HEK293T (cell line): Measurements from ENCODE around the gene HOXB13.
A peak's percentile ranks its signal among the peaks of the same experiment; 100 is the strongest.

ENCODE experiments used
- CTCF ChIA-PET: fragments of 350-600 bp; formaldehyde crosslinking; extraction: SDS; loops from one replicate; lab custom pipeline; 2021; ENCODE audit warnings: antibody characterized with exemption, inconsistent platforms; lab: Yijun Ruan, JAX
- POLR2A ChIA-PET: fragments of 350-600 bp; formaldehyde crosslinking; extraction: SDS; loops from one replicate; lab custom pipeline; 2020; ENCODE audit warnings: antibody characterized with exemption, inconsistent platforms; lab: Yijun Ruan, JAX
- DNase-seq: peaks from one replicate; pipeline ENCODE4 v3.0.0; 2012; ENCODE audit warnings: mixed read lengths; ENCODE audit errors: extremely low spot score
- ARNT ChIP-seq: fragments of 450-650 bp; IDR thresholded peaks from 2 replicates; pipeline ENCODE4 v1.6.1; 2017; ENCODE audit warnings: mild to moderate bottlenecking
- BHLHE40 ChIP-seq: fragments of 450-650 bp; IDR thresholded peaks from 2 replicates; pipeline ENCODE4 v1.6.1; 2016; ENCODE audit warnings: mild to moderate bottlenecking, moderate library complexity, borderline replicate concordance
- CTBP1 ChIP-seq: fragments of 450-650 bp; IDR thresholded peaks from 2 replicates; pipeline ENCODE4 v1.6.1; 2016; ENCODE audit warnings: borderline replicate concordance
- ELF4 ChIP-seq: fragments of 450-650 bp; IDR thresholded peaks from 2 replicates; pipeline ENCODE4 v1.6.1; 2017; ENCODE audit warnings: antibody characterized with exemption
- FOXA1 ChIP-seq: fragments of 450-650 bp; IDR thresholded peaks from 2 replicates; pipeline ENCODE4 v1.6.1; 2016; ENCODE audit warnings: mild to moderate bottlenecking
- FOXK2 ChIP-seq: fragments of 450-650 bp; IDR thresholded peaks from 2 replicates; pipeline ENCODE4 v1.6.1; 2016; ENCODE audit warnings: mild to moderate bottlenecking
- FOXM1 ChIP-seq: fragments of 450-650 bp; IDR thresholded peaks from 2 replicates; pipeline ENCODE4 v1.6.1; 2017; ENCODE audit warnings: mild to moderate bottlenecking, borderline replicate concordance
- HDGF ChIP-seq: fragments of 450-650 bp; IDR thresholded peaks from 2 replicates; pipeline ENCODE4 v1.6.1; 2017; ENCODE audit warnings: antibody characterized with exemption, borderline replicate concordance
- L3MBTL2 ChIP-seq: fragments of 450-650 bp; conservative IDR thresholded peaks from 2 replicates; pipeline ENCODE4 v1.6.1; 2016; ENCODE audit warnings: mild to moderate bottlenecking
- LEF1 ChIP-seq: fragments of 450-650 bp; IDR thresholded peaks from 2 replicates; pipeline ENCODE4 v1.6.1; 2017; ENCODE audit warnings: mild to moderate bottlenecking, borderline replicate concordance
- NFRKB ChIP-seq: fragments of 450-650 bp; IDR thresholded peaks from 2 replicates; pipeline ENCODE4 v1.6.1; 2016; ENCODE audit warnings: mild to moderate bottlenecking, moderate library complexity
- PKNOX1 ChIP-seq: fragments of 450-650 bp; IDR thresholded peaks from 2 replicates; pipeline ENCODE4 v1.6.1; 2016
- SP1 ChIP-seq: fragments of 450-650 bp; IDR thresholded peaks from 2 replicates; pipeline ENCODE4 v1.6.1; 2017
- SUZ12 ChIP-seq: fragments of 450-650 bp; IDR thresholded peaks from 2 replicates; pipeline ENCODE4 v1.6.1; 2016; ENCODE audit warnings: mild to moderate bottlenecking
- TARDBP ChIP-seq: fragments of 450-650 bp; IDR thresholded peaks from 2 replicates; pipeline ENCODE4 v1.6.1; 2016
- ZNF384 ChIP-seq: fragments of 450-650 bp; IDR thresholded peaks from 2 replicates; pipeline ENCODE4 v1.6.1; 2016

HOXB13 gene

GRCh38 chr17:48726114-48726915, 2.2 kb downstream of the HOXB13 start:
- CTCF ChIA-PET: interaction anchor here (0.6 to 4.1 kb wide), 4 partner anchors 45 to 153 kb away, joined by 4 to 66 read pairs (median 14); no protein-coding TSS in a partner anchor
- POLR2A ChIA-PET: interaction anchor here (1.2 kb wide), 1 partner anchor 63 kb away, joined by 6 read pairs; no protein-coding TSS in a partner anchor
- TF ChIP-seq L3MBTL2: no peak
- no peak for TF ChIP-seq HDGF
- DNase-seq: no peak

- CTCF ChIA-PET: interaction anchor here (0.6 to 4.1 kb wide), 9 partner anchors 11 to 653 kb away, joined by 3 to 66 read pairs (median 4); no protein-coding TSS in a partner anchor
- TF ChIP-seq TARDBP: no peak
- no peak for TF ChIP-seq FOXM1
- TF ChIP-seq SP1: no peak
- no peak for TF ChIP-seq NFRKB
- no peak for TF ChIP-seq LEF1
- no peak for TF ChIP-seq BHLHE40
- no peak for TF ChIP-seq ZNF384
- POLR2A ChIA-PET: interaction anchor here (1.2 to 2.9 kb wide), 3 partner anchors 47 to 64 kb away, joined by 6 to 25 read pairs (median 12); no protein-coding TSS in a partner anchor
- no peak for DNase-seq
These were observed 3.1 kb downstream of the HOXB13 start for GRCh38 chr17:48725288-48726064.

- POLR2A ChIA-PET: interaction anchor here (1.4 to 2.9 kb wide), 4 partner anchors 46 to 154 kb away, joined by 4 to 25 read pairs (median 8); no protein-coding TSS in a partner anchor
- no peak for TF ChIP-seq L3MBTL2
- no peak for TF ChIP-seq HDGF
- no peak for TF ChIP-seq CTBP1
- TF ChIP-seq FOXM1: no peak
- no peak for TF ChIP-seq NFRKB
- TF ChIP-seq TARDBP: no peak
- no peak for TF ChIP-seq BHLHE40
- TF ChIP-seq LEF1: no peak
- TF ChIP-seq ZNF384: no peak
- no peak for TF ChIP-seq FOXA1
- TF ChIP-seq ARNT: no peak
- TF ChIP-seq PKNOX1: no peak
- TF ChIP-seq SP1: no peak
- no peak for TF ChIP-seq ELF4
- no peak for TF ChIP-seq FOXK2
- no peak for TF ChIP-seq SUZ12
- CTCF ChIA-PET: interaction anchor here (0.6 to 4.1 kb wide), 9 partner anchors 12 to 652 kb away, joined by 3 to 66 read pairs (median 4); no protein-coding TSS in a partner anchor
- DNase-seq: no peak
These were observed 3.6 kb downstream of the HOXB13 start for GRCh38 chr17:48725004-48725287.

- POLR2A ChIA-PET: interaction anchor here (1.3 to 2.9 kb wide), 5 partner anchors 10 to 155 kb away, joined by 3 to 25 read pairs (median 4); no protein-coding TSS in a partner anchor
These were observed 4.1 kb downstream of the HOXB13 start for GRCh38 chr17:48724251-48725003.

GRCh38 chr17:48723423-48724250, 4.9 kb downstream of the HOXB13 start:
- POLR2A ChIA-PET: interaction anchor here (0.9 to 2.9 kb wide), 7 partner anchors 11 to 168 kb away, joined by 3 to 25 read pairs (median 4); partner anchors contain the start of gene ATP5MC1
- CTCF ChIA-PET: interaction anchor here (0.6 to 4.1 kb wide), 22 partner anchors 10 to 393 kb away, joined by 3 to 66 read pairs (median 4); no protein-coding TSS in a partner anchor
- TF ChIP-seq TARDBP (no peak), ELF4 (no peak), FOXM1 (no peak), SP1 (no peak), ARNT (no peak), FOXK2 (no peak), BHLHE40 (no peak), FOXA1 (no peak), LEF1 (no peak), CTBP1 (no peak), L3MBTL2 (no peak), PKNOX1 (no peak), SUZ12 (no peak), NFRKB (no peak), HDGF (no peak), ZNF384 (no peak)
- DNase-seq: no peak

More at GRCh38 chr17:48724251-48725003, 4.1 kb downstream of the HOXB13 start:
- peak; percentile 54 for DNase-seq
- TF ChIP-seq HDGF (no peak), ARNT (no peak), FOXK2 (no peak), FOXM1 (no peak), SUZ12 (no peak), LEF1 (no peak)
- CTCF ChIA-PET: interaction anchor here (0.6 to 4.1 kb wide), 25 partner anchors 10 to 394 kb away, joined by 3 to 66 read pairs (median 4); no protein-coding TSS in a partner anchor
